H1 (cell line): ENCODE results near the gene SYNPR. TPM values are rescaled to one million over a fixed set of nuclear protein-coding genes. Genes with fewer than 3 reads are reported as not detected.

Experiments
- CTCF ChIA-PET: fragments of 300-600 bp; sonication (Branson Sonifier 250); formaldehyde crosslinking; loops from one replicate; lab custom pipeline; 2021; ENCODE audit not compliant: partially characterized antibody; lab: Charles Lee
- POLR2A ChIA-PET: fragments of 300-600 bp; sonication (Branson Sonifier 250); formaldehyde crosslinking; loops from one replicate; lab custom pipeline; 2021; ENCODE audit warnings: inconsistent platforms; ENCODE audit not compliant: partially characterized antibody; lab: Charles Lee
- DNase-seq, 2 experiments: peaks; one replicate each; pipeline versions ENCODE4 v3.0.0 to v3.0.0-alpha.2; 2010 to 2022; ENCODE audit warnings: low spot score in 2 of 2, low read depth in 1 of 2, mixed read lengths in 1 of 2
- FAIRE-seq: peaks from 2 replicates; lab custom pipeline; 2011; peaks lifted over from hg19 to GRCh38; lab: Jason Lieb, UNC
- H2AFZ ChIP-seq: 2 replicates; pipeline ENCODE4 v1.8.1; 2012; ENCODE audit warnings: low read length, inconsistent platforms
- H2AK5ac ChIP-seq: 2 replicates; pipeline ENCODE4 v1.6.1; 2013; ENCODE audit warnings: low read depth, low read length
- H2BK120ac ChIP-seq: replicated peaks from 2 replicates; pipeline ENCODE3; 2013; ENCODE audit warnings: low read depth, low read length, inconsistent platforms
- H2BK12ac ChIP-seq: 2 replicates; pipeline ENCODE4 v1.6.1; 2013; ENCODE audit warnings: low read depth, low read length
- H2BK15ac ChIP-seq: 2 replicates; pipeline ENCODE4 v1.6.1; 2013; ENCODE audit warnings: low read length
- H2BK20ac ChIP-seq: 2 replicates; pipeline ENCODE4 v1.6.1; 2013; ENCODE audit warnings: low read length
- H2BK5ac ChIP-seq: 2 replicates; pipeline ENCODE4 v1.6.1; 2013; ENCODE audit warnings: low read depth, low read length
- H3K14ac ChIP-seq: 2 replicates; pipeline ENCODE4 v1.6.1; 2013; ENCODE audit warnings: inconsistent platforms; ENCODE audit not compliant: insufficient read length
- H3K18ac ChIP-seq: 2 replicates; pipeline ENCODE4 v1.6.1; 2013; ENCODE audit warnings: low read length; ENCODE audit errors: extremely low read depth
- H3K23ac ChIP-seq: 2 replicates; pipeline ENCODE4 v1.6.1; 2013; ENCODE audit warnings: inconsistent platforms; ENCODE audit not compliant: insufficient read length
- H3K23me2 ChIP-seq: 2 replicates; pipeline ENCODE4 v1.6.1; 2013; ENCODE audit warnings: low read depth, low read length
- H3K27ac ChIP-seq: 2 replicates; pipeline ENCODE4 v1.6.1; 2011; ENCODE audit warnings: low read depth, low read length, inconsistent platforms
- H3K27me3 ChIP-seq, 4 experiments: replicated peaks in 1 of 4; 1 replicate in 1 of 4; 2 replicates in 3 of 4; pipeline versions ENCODE4 v1.6.1 to v1.8.1; 2011 to 2013; ENCODE audit warnings: low read length in 3 of 4, mild to moderate bottlenecking in 3 of 4, inconsistent platforms in 2 of 4, mixed read lengths in 2 of 4, moderate library complexity in 1 of 4; ENCODE audit not compliant: control insufficient read depth in 3 of 4, insufficient read depth in 3 of 4; ENCODE audit errors: extremely low read depth in 1 of 4
- H3K36me3 ChIP-seq, 4 experiments: 2 replicates each; pipeline versions ENCODE4 v1.6.1 to v1.8.1; 2011 to 2013; ENCODE audit warnings: mild to moderate bottlenecking in 4 of 4, low read length in 3 of 4, moderate library complexity in 2 of 4, control low read depth in 1 of 4, inconsistent platforms in 1 of 4; ENCODE audit not compliant: insufficient read depth in 4 of 4, control insufficient read depth in 2 of 4
- H3K4ac ChIP-seq: replicated peaks from 2 replicates; pipeline ENCODE3; 2013; ENCODE audit warnings: low read length, low read depth, mixed read lengths, inconsistent platforms; ENCODE audit not compliant: insufficient read length
- H3K4me1 ChIP-seq, 4 experiments: replicated peaks in 1 of 4; 1 replicate in 1 of 4; 2 replicates in 3 of 4; pipeline versions ENCODE4 v1.6.1 to v1.8.1; 2011 to 2013; ENCODE audit warnings: low read length in 3 of 4, inconsistent platforms in 2 of 4, mixed read lengths in 1 of 4; ENCODE audit not compliant: insufficient read depth in 4 of 4, control insufficient read depth in 3 of 4
- H3K4me2 ChIP-seq, 2 experiments: 2 replicates each; pipeline versions ENCODE4 v1.6.1 to v1.8.1; 2011 to 2013; ENCODE audit warnings: low read depth in 2 of 2, low read length in 2 of 2, control low read depth in 1 of 2, inconsistent platforms in 1 of 2, mild to moderate bottlenecking in 1 of 2; ENCODE audit not compliant: insufficient read depth in 1 of 2
- H3K4me3 ChIP-seq, 4 experiments: fragments of 200-600, 300-600 bp in 1 of 4; sonication (generic), shearing (Covaris generic), sonication (Bioruptor Twin) in 1 of 4; 2 replicates each; pipeline versions ENCODE4 v1.5.1 to v1.8.1; 2011 to 2016; ENCODE audit warnings: low read length in 4 of 4, low read depth in 3 of 4, control low read depth in 2 of 4, inconsistent platforms in 2 of 4, mild to moderate bottlenecking in 2 of 4, mixed read lengths in 1 of 4, moderate library complexity in 1 of 4; ENCODE audit not compliant: insufficient read depth in 2 of 4; ENCODE audit errors: extremely low read depth in 1 of 4
- H3K56ac ChIP-seq: replicated peaks from 2 replicates; pipeline ENCODE3; 2013; ENCODE audit warnings: low read depth, mild to moderate bottlenecking, mixed read lengths, low read length, inconsistent platforms; ENCODE audit not compliant: insufficient read length
- H3K79me1 ChIP-seq: 2 replicates; pipeline ENCODE4 v1.6.1; 2013; ENCODE audit warnings: low read depth, low read length, control low read depth
- H3K79me2 ChIP-seq, 2 experiments: 2 replicates each; pipeline versions ENCODE4 v1.6.1 to v1.8.1; 2012 to 2013; ENCODE audit warnings: low read length in 2 of 2, mild to moderate bottlenecking in 2 of 2, inconsistent platforms in 1 of 2; ENCODE audit not compliant: insufficient read depth in 2 of 2, control insufficient read depth in 1 of 2
- H3K9ac ChIP-seq, 4 experiments: replicated peaks in 1 of 4; 1 replicate in 1 of 4; 2 replicates in 3 of 4; pipeline versions ENCODE4 v1.6.1 to v1.8.1; 2011 to 2013; ENCODE audit warnings: low read depth in 3 of 4, low read length in 3 of 4, control low read depth in 2 of 4, mild to moderate bottlenecking in 2 of 4, moderate library complexity in 2 of 4, inconsistent platforms in 1 of 4; ENCODE audit errors: extremely low read depth in 1 of 4
- H3K9me3 ChIP-seq, 2 experiments: 2 replicates each; pipeline versions ENCODE4 v1.6.1 to v1.8.1; 2012 to 2013; ENCODE audit warnings: mild to moderate bottlenecking in 2 of 2, moderate library complexity in 2 of 2, control low read depth in 1 of 2, inconsistent platforms in 1 of 2, low read depth in 1 of 2, low read length in 1 of 2, mixed read lengths in 1 of 2; ENCODE audit not compliant: insufficient read depth in 2 of 2
- H4K20me1 ChIP-seq, 2 experiments: replicated peaks in 1 of 2; 2 replicates each; pipeline versions ENCODE3 to v1.8.1; 2011 to 2013; ENCODE audit warnings: inconsistent platforms in 2 of 2, low read length in 2 of 2, mild to moderate bottlenecking in 1 of 2; ENCODE audit not compliant: insufficient read depth in 2 of 2, control insufficient read depth in 1 of 2
- H4K5ac ChIP-seq: 2 replicates; pipeline ENCODE4 v1.6.1; 2013; ENCODE audit warnings: low read length, low read depth, mixed read lengths, inconsistent platforms; ENCODE audit not compliant: insufficient read length
- H4K8ac ChIP-seq: 2 replicates; pipeline ENCODE4 v1.8.0; 2013; ENCODE audit warnings: mild to moderate bottlenecking, moderate library complexity, low read length, inconsistent platforms; ENCODE audit not compliant: insufficient read depth; ENCODE audit errors: extremely low read depth
- H4K91ac ChIP-seq: replicated peaks from 2 replicates; pipeline ENCODE3; 2013; ENCODE audit warnings: low read length, mixed read lengths, inconsistent platforms; ENCODE audit not compliant: insufficient read length
- POU5F1 ChIP-seq: IDR thresholded peaks from 2 replicates; pipeline ENCODE4 v1.6.1; 2011; ENCODE audit warnings: low read depth, mild to moderate bottlenecking, low read length, moderate library complexity
- SP4 ChIP-seq: IDR thresholded peaks from 2 replicates; pipeline ENCODE4 v1.6.1; 2012; ENCODE audit warnings: low read length, inconsistent platforms
- WGBS, 2 experiments: shearing (Covaris generic) in 1 of 2; methylation state at CpG; one replicate each; pipeline versions ENCODE4 v1.1.6 to v1.1.7; 2013 to 2015; ENCODE audit warnings: low lambda C conversion rate in 2 of 2, mixed read lengths in 2 of 2, inconsistent platforms in 1 of 2, low coverage in 1 of 2, missing lambda C conversion rate in 1 of 2; ENCODE audit not compliant: insufficient replicate concordance in 2 of 2, insufficient coverage in 1 of 2, insufficient read length in 1 of 2; ENCODE audit errors: extremely low coverage in 1 of 2, missing lambda C conversion rate in 1 of 2; 5-methylcytosine and 5-hydroxymethylcytosine counted together
- polyA plus RNA-seq, 7 experiments: library from polyadenylated mRNA; depleted of rRNA in 3 of 7; stranded (reverse) in 5 of 7; unstranded in 2 of 7; fragments of >200 nt in 5 of 7; fragments of 200-250 nt in 2 of 7; gene quantifications; 1 replicate in 5 of 7; 2 replicates in 1 of 7; 4 replicates in 1 of 7; pipeline versions ENCODE4 v1.2.1 to v1.2.3, GENCODE V29; 2011 to 2013; ENCODE audit warnings: missing spikeins in 2 of 7, mixed read lengths in 2 of 7
- total RNA-seq: library from RNA; stranded (reverse); fragmentation: NEBNext Ultra II Directional; extraction: Animal tissue kit (Norgen Biotek cat#: 25700); gene quantifications from 2 replicates; pipeline ENCODE4 v1.2.1, GENCODE V29; 2021
- TF ChIP-seq, protein P1 (sequence below): IDR thresholded peaks from 2 replicates; pipeline ENCODE4 v1.6.1; 2012; ENCODE audit warnings: low read length, inconsistent platforms

Gene SYNPR
- total and polyA plus RNA-seq, 2 of the 8 experiments (the other 6 are each of a cell fraction or from before 2014, with no cell fraction given) = 0.39 to 0.99 TPM

DNA sequence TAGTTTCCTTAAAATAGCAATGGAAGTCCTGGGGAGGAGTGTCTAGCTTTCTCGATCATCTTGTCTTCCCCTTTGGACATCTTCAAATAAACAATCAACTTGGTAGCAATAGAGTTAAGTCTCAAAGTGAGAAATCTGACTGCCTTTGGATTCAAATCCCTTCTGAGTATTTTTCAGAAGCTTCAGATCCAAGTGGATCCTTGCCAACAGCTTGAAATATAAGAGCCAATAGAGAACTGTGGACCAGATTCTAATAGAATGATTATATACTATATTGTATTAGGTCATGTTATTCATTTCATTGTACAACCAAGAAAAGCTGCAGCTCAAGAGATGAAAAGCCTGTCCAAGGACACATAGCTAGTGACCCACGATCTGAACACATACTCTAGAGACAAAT, 60.2 kb downstream of the SYNPR start:
- 86% methylated on average over 2 of the region's 2 CpGs; no CpG with 5 or more reads in 1 of the 2 experiments for WGBS, 2 experiments
- Histone ChIP-seq H2BK12ac (no peak overlapping the region), H3K4ac (no peak overlapping the region), H3K79me1 (no peaks in the 10 kb centered on the region), H3K23me2 (no peaks in the 10 kb centered on the region), H4K20me1 (no peaks in the 10 kb centered on the region), H3K56ac (no peak overlapping the region), H3K4me2 (no peak overlapping the region), H2BK15ac (no peak overlapping the region), H3K4me1 (peaks cover 0 to 5% (median 2%) of the 10 kb centered on the region in 4 experiments; a peak in 4 of 7 replicates), H3K27ac (no peak overlapping the region), H3K14ac (no peak overlapping the region), H2BK120ac (no peak overlapping the region), H2BK20ac (no peak overlapping the region), H3K23ac (no peak overlapping the region), H4K8ac (no peak overlapping the region), H3K9me3 (no peaks in the 10 kb centered on the region), H3K36me3 (no peaks in the 10 kb centered on the region), H2AK5ac (no peak overlapping the region), H4K91ac (no peak overlapping the region), H4K5ac (no peak overlapping the region), H3K18ac (no peak overlapping the region), H2BK5ac (no peak overlapping the region), H3K9ac (no peak overlapping the region), H2AFZ (no peak overlapping the region), H3K79me2 (no peaks in the 10 kb centered on the region), H3K4me3 (no peak overlapping the region), H3K27me3 (peaks cover 0 to 1% (median 0%) of the 10 kb centered on the region in 4 experiments; a peak in 1 of 7 replicates)
- CTCF ChIA-PET = interaction anchor here (4.5 kb wide), 1 partner anchor 12 kb away, joined by 23 read pairs; no protein-coding TSS in a partner anchor
- POLR2A ChIA-PET = no interaction called here
- FAIRE-seq (no peak), DNase-seq (no peak)
- TF ChIP-seq, protein P1, sequence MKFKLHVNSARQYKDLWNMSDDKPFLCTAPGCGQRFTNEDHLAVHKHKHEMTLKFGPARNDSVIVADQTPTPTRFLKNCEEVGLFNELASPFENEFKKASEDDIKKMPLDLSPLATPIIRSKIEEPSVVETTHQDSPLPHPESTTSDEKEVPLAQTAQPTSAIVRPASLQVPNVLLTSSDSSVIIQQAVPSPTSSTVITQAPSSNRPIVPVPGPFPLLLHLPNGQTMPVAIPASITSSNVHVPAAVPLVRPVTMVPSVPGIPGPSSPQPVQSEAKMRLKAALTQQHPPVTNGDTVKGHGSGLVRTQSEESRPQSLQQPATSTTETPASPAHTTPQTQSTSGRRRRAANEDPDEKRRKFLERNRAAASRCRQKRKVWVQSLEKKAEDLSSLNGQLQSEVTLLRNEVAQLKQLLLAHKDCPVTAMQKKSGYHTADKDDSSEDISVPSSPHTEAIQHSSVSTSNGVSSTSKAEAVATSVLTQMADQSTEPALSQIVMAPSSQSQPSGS = no peak
- no peak for TF ChIP-seq POU5F1
- no peak for TF ChIP-seq SP4
